ENCODE measurements around the gene TMEM203. TPM values are rescaled to one million over a fixed set of nuclear protein-coding genes. Genes with fewer than 3 reads are reported as not detected.

The TMEM203 gene
- total RNA-seq, 1 donor from 2014 or later, result 40.6 TPM

DNA sequence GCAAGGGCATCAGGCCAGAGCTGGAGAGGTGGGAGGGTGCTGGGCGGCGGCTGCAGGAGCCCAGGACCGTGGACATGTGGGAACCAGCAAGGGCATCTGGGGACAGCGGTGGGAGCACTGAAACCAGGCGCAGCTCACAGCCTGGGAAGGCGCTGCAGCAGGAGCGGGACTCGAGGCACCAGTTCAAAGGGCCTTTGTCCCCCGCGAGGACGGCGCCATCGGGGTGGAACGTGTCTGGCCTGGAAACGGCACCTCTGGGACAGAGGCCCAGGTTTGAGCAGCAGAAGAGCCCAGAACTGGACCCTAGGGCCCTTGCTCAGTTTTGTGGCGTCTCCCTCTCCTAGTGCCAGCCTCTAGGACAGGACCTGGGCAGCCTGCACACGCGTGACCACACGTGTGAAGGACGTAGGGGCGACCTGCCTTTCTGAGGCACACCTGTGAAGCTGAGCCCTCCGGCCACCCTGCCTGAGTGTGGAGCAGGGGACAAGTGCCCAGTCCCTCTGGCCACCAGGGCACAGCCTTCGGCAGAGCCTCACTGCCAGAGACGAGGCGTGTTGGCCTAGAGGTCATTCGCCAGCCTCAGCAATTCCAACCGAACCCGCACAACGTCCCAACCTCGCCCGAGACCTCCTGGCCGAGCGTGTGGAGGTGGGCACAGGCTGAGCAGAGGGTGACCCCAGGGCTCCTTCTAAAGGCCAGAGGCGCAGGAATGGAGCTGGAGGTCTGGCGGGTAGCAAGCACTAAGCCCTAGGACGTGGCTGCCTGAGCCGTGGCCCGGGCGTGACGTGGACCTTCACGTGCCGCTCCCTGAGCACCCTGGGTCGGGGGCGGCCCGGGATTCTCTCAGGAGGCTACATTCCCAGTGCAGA, 31.4 kb downstream of the TMEM203 start:
- no peak for DNase-seq (ENCODE audit: low spot score)
- intact Hi-C loops (cut with DNase I), result no loop called here

DNA sequence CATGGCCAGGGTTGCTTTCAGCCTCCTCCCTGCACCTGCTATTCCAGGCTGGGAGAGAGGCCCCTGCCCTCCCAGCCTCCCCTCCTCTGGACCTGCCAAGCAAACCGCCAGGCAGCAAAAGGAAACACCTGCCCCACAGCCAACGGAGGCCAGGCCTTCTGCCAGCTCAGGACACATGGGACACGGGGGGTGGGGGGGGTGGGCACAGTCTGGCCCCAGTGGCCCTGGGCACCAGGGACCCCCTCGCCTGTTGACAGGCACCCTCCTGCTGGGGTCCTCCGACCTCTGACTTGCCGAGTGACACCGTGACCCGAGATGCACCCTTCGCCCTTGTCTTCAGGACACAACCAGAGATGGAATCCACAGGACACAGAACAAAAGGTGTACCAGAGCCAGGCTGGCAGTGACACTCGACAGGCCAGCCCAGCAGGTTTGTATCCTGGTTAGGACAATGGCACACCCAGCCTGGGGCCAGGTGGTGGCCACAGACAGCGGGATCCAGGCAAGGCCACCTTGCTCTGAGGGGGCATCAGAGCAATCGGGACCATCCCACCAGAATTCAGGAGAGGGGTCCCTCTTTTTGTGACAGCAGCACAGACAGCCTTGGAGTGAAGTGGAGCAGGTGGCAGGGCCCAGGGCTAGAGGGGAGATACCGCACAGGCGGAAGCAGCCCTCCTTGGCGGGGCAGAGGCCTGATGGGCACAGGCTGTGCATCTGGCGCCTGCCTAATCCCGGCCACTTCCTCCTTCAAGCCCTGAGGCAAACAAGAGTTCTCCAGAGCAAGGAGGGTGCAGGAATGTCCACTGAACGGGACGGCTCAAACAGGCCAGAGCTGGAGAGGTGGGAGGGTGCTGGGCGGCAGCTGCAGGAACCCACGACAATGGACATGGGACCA, 32.3 kb downstream of the TMEM203 start:
- no peak for DNase-seq (ENCODE audit: low spot score)
- intact Hi-C loops (cut with DNase I), result no loop called here

DNA sequence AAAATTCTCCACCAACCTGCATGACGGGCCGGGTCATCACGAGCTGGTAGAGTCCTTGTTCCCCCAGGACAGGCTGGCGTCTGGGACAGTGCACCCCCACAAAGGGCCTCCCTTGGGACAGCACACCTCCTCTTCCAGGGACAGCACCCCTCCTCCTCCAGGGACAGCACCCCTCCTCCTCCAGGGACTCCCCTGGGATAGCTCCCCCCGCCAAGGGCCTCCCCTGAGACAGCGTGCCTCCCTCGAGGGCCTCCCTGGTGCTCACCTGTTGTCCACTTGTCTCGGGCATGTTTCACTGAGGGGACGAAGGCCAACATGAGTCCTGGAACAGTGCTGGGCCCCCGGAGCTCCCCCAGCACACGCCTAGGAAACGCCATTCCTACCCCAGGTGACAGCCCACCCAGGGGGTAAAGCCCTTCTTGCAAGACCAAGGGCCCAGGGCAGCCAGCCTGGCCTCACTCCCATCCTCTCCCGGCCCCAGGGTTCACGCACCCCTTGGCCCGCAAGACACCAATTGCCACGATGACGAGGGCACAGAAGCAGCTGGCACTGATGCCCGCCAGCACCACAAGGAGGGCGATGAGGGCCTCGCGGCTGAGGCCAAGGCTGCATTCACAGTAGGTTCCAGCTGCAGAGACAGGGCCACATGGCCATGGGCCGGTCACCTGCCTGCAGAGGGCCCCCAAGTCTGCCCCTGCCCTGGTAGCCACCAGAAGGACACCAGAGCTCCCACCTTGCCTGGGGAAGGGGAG, 34.1 kb downstream of the TMEM203 start:
- DNase-seq (ENCODE audit: low spot score), result no peak
- intact Hi-C loops (cut with DNase I), result no loop called here

DNA sequence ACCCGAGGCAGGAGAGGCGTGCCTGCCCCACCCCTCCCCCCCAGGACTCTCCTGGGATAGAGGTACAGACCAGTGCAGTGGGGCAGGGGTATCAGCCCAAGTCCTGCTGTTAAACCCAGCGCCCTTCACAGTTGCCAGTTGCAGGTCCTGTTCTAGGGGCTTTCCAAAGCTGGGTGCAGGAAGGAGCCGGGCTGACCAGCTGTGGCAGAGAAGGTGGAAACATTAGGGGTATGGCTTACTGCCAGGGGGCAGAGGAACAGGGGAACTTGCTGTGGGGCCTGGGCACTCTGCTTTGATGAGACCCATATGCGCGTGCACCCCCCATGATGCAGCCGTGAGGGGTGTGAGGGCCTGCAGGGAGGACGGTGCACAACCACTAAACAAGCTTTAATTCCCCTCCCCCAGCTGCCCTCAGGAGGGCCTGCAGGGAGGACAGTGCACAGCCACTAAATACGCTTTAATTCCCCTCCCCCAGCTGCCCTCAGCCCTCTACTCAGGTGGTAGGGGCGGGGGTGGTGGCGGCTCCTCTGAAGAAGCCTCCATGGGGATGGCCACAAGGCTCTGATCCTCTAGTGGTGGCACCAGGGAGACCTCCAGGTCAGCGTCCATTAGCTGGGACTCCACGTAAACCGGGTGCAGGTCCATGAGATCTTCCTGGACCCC, 34.8 kb downstream of the TMEM203 start:
- intact Hi-C loops (cut with DNase I), result no loop called here
- no peak for DNase-seq (ENCODE audit: low spot score)

- intact Hi-C loops (cut with DNase I), result no loop called here
- DNase-seq (ENCODE audit: low spot score), result no peak
These were observed 35.5 kb downstream of the TMEM203 start, which contains the start of gene LRRC26 for GRCh38 chr9:137169896-137170358. Gene LRRC26 (minus strand): TSS chr9:137170051. CDS start chr9:137169943, 108 bp downstream.

DNA sequence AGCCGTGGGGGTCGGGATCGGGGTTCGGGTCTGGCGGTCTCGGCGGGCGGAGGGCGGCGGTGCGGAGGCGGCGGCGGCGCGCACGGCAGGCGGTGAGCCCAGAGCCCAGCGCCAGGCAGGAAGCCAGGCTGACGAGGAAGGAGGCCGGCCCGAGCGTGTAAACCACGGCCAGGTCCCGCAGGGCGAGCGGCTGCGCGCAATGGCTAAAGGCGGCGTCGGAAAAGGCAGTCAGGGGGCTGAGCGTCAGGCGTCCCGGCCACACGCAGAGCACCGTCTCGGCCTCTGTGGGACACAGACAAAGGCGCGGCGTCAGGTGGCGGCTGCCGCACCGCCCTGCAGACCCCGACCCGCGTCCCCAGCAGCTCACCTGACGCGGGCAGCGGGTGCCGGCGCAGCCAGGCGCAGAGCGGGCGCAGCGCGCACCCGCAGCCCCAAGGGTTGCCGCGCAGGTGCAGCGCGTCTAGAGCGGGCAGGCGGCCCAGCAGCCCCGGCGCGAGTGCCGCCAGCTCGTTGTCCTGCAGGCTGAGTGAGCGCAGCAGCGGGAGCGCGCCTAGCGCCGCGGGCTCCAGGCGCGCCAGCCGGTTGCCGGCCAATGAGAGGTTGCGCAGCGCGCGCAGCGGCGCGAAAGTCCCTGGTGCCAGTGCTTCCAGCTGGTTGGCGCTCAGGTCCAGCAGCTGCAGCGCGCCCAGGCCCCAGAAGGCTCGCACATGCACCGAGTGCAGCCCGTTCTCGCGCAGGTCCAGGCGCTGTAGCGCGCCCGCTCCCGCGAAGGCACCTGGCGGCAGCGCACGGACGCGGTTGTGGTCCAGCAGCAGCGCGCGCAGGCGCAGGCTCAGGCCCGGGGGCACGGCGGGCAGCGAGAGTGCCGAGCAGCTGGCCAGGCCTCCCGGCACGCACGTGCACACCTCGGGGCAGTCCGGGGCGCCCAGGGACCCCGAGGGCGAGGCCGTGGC, 36.3 kb downstream of the TMEM203 start:
- intact Hi-C loops (cut with DNase I), result no loop called here
- DNase-seq (ENCODE audit: low spot score), result no peak

DNA sequence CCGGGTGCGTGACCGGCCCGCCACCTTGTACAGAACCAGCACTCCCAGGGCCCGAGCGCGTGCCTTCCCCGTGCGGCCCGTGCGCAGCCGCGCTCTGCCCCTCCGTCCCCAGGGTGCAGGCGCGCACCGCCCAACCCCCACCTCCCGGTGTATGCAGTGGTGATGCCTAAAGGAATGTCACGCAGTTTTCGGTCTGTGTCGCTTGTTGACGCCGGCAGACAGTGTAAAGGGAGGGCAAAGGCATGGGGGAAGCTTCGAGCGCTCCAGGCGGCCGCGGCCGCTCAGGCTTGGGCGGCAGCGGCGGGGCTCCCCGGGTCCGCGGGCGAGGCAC, 36.9 kb downstream of the TMEM203 start:
- intact Hi-C loops (cut with DNase I), result no loop called here
- no peak for DNase-seq (ENCODE audit: low spot score)

GRCh38 chr9:137167747-137168572, 37.5 kb downstream of the TMEM203 start:
- DNase-seq (ENCODE audit: low spot score), result no peak
- intact Hi-C loops (cut with DNase I), result no loop called here

GRCh38 chr9:137167277-137167746, 38.1 kb downstream of the TMEM203 start:
- intact Hi-C loops (cut with DNase I), result no loop called here
- DNase-seq (ENCODE audit: low spot score), result no peak

DNA sequence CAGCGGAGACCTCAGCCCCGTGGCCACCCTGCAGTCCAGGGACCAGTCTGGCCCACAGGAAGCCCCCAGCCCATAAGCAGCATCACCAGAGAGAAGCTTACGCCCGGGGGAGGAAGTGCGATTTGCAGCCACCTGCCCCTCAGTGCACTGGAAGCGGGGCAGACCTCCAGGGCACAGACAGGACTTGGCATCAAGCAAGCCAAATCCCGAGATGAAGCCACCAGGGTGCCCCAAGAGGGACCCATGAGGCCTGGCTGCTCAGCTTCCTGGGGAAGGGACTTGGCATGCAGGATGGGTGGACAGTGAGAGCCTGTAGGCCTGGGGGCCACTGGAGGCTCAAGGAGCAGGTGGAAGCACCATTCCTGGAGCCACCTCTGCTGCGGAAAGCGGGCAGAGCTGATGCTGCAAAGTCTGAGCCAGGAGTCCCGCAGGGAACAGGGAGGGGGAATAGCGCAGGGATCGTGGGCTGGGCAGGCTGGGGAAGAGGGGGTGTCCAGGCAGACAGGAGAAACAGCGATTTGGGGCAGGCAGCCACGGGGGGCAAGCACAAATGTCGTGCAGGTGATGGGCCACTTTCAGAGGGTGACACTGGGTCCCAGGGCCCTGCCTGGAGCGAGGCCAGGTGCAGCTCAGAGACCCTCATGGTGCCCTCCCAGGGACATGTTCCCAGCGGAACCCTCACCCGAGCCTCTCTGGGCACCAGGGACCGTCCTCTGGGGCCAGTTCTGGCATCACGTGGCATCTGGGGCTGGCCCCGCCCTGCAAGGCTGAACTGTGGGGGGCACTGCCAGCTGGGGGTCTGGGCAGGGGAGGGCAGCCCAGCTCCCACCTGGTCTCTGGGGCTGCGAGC, 38.8 kb downstream of the TMEM203 start:
- no peak for DNase-seq (ENCODE audit: low spot score)
- intact Hi-C loops (cut with DNase I), result no loop called here

DNA sequence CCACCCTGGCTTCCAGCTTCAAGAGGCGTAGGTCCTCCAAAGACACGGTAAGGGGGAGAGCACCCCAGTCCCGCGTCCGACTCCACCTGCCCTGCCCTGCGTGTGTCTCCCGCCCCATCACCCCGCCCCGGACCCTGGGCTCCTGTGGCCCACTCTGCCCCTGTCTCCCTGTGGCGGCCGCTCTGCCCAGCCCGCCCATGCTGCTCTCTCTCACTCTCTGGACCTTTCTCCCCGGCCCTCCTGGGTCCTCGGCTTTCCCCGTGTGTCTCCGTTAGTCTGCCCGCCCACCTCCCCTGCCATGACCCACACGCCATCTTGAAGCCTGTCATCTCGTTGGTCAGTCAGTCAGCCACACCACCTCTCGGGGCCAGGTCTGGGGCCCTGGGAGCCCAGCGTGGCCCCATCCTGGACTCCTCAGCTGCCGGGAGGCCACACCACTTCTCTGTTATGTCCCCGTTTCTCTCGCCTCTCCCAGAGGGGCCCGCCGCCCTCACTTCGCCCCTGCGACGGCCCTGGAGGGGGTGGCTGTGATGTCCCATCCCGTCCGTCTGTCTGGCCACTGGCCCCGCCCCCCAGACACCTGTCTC, 40.1 kb downstream of the TMEM203 start:
- DNase-seq (ENCODE audit: low spot score), result no peak
- intact Hi-C loops (cut with DNase I), result no loop called here

GRCh38 chr9:137164370-137165249, 40.8 kb downstream of the TMEM203 start:
- no peak for DNase-seq (ENCODE audit: low spot score)
- intact Hi-C loops (cut with DNase I), result no loop called here

GRCh38 chr9:137163805-137164204, 41.6 kb downstream of the TMEM203 start:
- no peak for DNase-seq (ENCODE audit: low spot score)
- intact Hi-C loops (cut with DNase I), result no loop called here

GRCh38 chr9:137163365-137163715, 42.1 kb downstream of the TMEM203 start:
- intact Hi-C loops (cut with DNase I), result no loop called here
- no peak for DNase-seq (ENCODE audit: low spot score)

All from cardiac septum (tissue), 1 donor.